Tibial artery (tissue), 4 donors: ENCODE results near the gene LAMA5.

Experiments
- DNase-seq, 2 donors: peaks; one replicate each; pipeline ENCODE4 v3.0.0-alpha.2; 2019
- H3K27ac ChIP-seq, 2 donors: fragments of 200-600 bp; sonication (generic) in 1 of 2; 1 replicate in 1 of 2; 2 replicates in 1 of 2; pipeline ENCODE4 v1.5.1; 2018 to 2019; ENCODE audit warnings: mild to moderate bottlenecking in 1 of 2
- H3K27me3 ChIP-seq, 2 donors: fragments of 200-600 bp; sonication (generic) in 1 of 2; one replicate each; pipeline versions ENCODE4 v1.5.1 to v1.6.0; 2016 to 2019
- H3K36me3 ChIP-seq, 3 donors: fragments of 200-600 bp; sonication (generic) in 2 of 3; one replicate each; pipeline ENCODE4 v1.5.1; 2016 to 2019; ENCODE audit warnings: mild to moderate bottlenecking in 2 of 3
- H3K4me1 ChIP-seq, 4 donors: fragments of 200-600 bp; sonication (generic) in 2 of 4; 1 replicate in 3 of 4; 2 replicates in 1 of 4; pipeline ENCODE4 v1.5.1; 2016 to 2019
- H3K4me3 ChIP-seq, 2 donors: fragments of 200-600 bp; sonication (generic) in 1 of 2; 1 replicate in 1 of 2; 2 replicates in 1 of 2; pipeline ENCODE4 v1.5.1; 2018 to 2019; ENCODE audit warnings: mild to moderate bottlenecking in 2 of 2
- H3K9me3 ChIP-seq, 3 donors: fragments of 200-600 bp; sonication (generic) in 1 of 3; one replicate each; pipeline ENCODE4 v1.5.1; 2016 to 2019
- CTCF ChIP-seq, 2 experiments: fragments of 200-600 bp in 1 of 2; fragments of 450-650 bp in 1 of 2; IDR thresholded peaks; one replicate each; pipeline ENCODE4 v1.5.1; 2017 to 2019; ENCODE audit warnings: antibody characterized with exemption in 2 of 2, mild to moderate bottlenecking in 1 of 2, moderate library complexity in 1 of 2
- intact Hi-C: fragments of 100-400 bp; cut with DNase I; formaldehyde crosslinking; loops from one replicate; pipeline ENCODE4 v1.15.0; 2023; ENCODE audit warnings: low total_unique reads

Gene LAMA5

GRCh38 chr20:62323146-62323979 is 43.7 kb downstream of the LAMA5 start:
- DNase-seq = no peak
- H3K27me3 ChIP-seq = no peaks in the 10 kb centered on the region
- peaks cover 89 to 96% (median 90%) of the 10 kb centered on the region in 3 donors for H3K36me3 ChIP-seq
- H3K4me1 ChIP-seq = no peaks in the 10 kb centered on the region
- no peaks in the 10 kb centered on the region for H3K9me3 ChIP-seq
- no peak for TF ChIP-seq CTCF (IDR thresholded peaks at IDR 0.05)
- no peak overlapping the region for H3K27ac ChIP-seq
- intact Hi-C loops = no loop called here
- H3K4me3 ChIP-seq = no peak overlapping the region

GRCh38 chr20:62322492-62323041 is 44.5 kb downstream of the LAMA5 start:
- Histone ChIP-seq H3K36me3 (peaks cover 84 to 92% (median 84%) of the 10 kb centered on the region in 3 donors), H3K4me3 (no peak overlapping the region), H3K4me1 (no peaks in the 10 kb centered on the region), H3K9me3 (no peaks in the 10 kb centered on the region), H3K27me3 (no peaks in the 10 kb centered on the region), H3K27ac (no peak overlapping the region)
- DNase-seq = no peak
- no peak for TF ChIP-seq CTCF (IDR thresholded peaks at IDR 0.05)
- intact Hi-C loops = no loop called here

- TF ChIP-seq CTCF (IDR thresholded peaks at IDR 0.05) = no peak
- H3K27ac ChIP-seq = no peak overlapping the region
- H3K36me3 ChIP-seq = peaks cover 84 to 92% (median 84%) of the 10 kb centered on the region in 3 donors
- no peaks in the 10 kb centered on the region for H3K4me1 ChIP-seq
- H3K27me3 ChIP-seq = no peaks in the 10 kb centered on the region
- intact Hi-C loops = no loop called here
- H3K9me3 ChIP-seq = no peaks in the 10 kb centered on the region
- no peak overlapping the region for H3K4me3 ChIP-seq
- no peak for DNase-seq
Measured at GRCh38 chr20:62321975-62322374, 45.1 kb downstream of the LAMA5 start.

- TF ChIP-seq CTCF (IDR thresholded peaks at IDR 0.05) = no peak
- no peak overlapping the region for H3K27ac ChIP-seq
- H3K4me1 ChIP-seq = no peaks in the 10 kb centered on the region
- H3K27me3 ChIP-seq = no peaks in the 10 kb centered on the region
- no peaks in the 10 kb centered on the region for H3K9me3 ChIP-seq
- no peak overlapping the region for H3K4me3 ChIP-seq
- DNase-seq = no peak
- intact Hi-C loops = no loop called here
- H3K36me3 ChIP-seq = peaks cover 84 to 92% (median 84%) of the 10 kb centered on the region in 3 donors
Measured at GRCh38 chr20:62321521-62321948, 45.6 kb downstream of the LAMA5 start.

GRCh38 chr20:62320581-62321354 is 46.3 kb downstream of the LAMA5 start:
- peak overlapping the region in 1 of 2 donors; percentile 25 for H3K27ac ChIP-seq
- intact Hi-C loops = no loop called here
- DNase-seq = no peak

More at GRCh38 chr20:62320581-62321354, 46.3 kb downstream of the LAMA5 start:
- Histone ChIP-seq H3K4me1 (no peaks in the 10 kb centered on the region), H3K36me3 (peaks cover 84 to 92% (median 84%) of the 10 kb centered on the region in 3 donors), H3K27me3 (no peaks in the 10 kb centered on the region), H3K4me3 (no peak overlapping the region), H3K9me3 (no peaks in the 10 kb centered on the region)
- no peak for TF ChIP-seq CTCF (IDR thresholded peaks at IDR 0.05)
